ENCODE data around the gene EYS.

Gene EYS

DNA sequence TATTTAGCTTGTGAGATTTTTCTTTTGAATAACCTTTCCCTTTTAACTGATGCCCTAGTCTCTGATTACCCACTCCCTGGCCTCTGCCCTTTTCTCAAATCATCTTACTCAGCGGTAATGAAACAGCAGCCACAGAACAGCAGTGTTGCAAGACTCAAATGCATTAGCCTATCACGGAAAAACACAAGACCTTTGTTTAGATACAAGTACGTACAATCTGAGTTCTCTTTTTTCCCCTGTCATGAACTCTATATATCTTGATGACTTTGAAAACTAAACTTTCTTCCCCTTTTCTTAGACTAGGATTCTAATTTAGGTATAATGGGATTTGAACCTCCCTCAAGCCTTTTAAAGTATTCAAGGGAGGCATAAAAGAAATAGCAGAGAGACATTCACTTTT lies 1034.9 kb downstream of the EYS start:
- no peak for ATAC-seq
- TF ChIP-seq, protein P1, sequence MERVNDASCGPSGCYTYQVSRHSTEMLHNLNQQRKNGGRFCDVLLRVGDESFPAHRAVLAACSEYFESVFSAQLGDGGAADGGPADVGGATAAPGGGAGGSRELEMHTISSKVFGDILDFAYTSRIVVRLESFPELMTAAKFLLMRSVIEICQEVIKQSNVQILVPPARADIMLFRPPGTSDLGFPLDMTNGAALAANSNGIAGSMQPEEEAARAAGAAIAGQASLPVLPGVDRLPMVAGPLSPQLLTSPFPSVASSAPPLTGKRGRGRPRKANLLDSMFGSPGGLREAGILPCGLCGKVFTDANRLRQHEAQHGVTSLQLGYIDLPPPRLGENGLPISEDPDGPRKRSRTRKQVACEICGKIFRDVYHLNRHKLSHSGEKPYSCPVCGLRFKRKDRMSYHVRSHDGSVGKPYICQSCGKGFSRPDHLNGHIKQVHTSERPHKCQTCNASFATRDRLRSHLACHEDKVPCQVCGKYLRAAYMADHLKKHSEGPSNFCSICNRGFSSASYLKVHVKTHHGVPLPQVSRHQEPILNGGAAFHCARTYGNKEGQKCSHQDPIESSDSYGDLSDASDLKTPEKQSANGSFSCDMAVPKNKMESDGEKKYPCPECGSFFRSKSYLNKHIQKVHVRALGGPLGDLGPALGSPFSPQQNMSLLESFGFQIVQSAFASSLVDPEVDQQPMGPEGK (CRISPR knock-in tag; IDR thresholded peaks at IDR 0.05; ENCODE audit: borderline replicate concordance): no peak
- TF ChIP-seq, protein P2, sequence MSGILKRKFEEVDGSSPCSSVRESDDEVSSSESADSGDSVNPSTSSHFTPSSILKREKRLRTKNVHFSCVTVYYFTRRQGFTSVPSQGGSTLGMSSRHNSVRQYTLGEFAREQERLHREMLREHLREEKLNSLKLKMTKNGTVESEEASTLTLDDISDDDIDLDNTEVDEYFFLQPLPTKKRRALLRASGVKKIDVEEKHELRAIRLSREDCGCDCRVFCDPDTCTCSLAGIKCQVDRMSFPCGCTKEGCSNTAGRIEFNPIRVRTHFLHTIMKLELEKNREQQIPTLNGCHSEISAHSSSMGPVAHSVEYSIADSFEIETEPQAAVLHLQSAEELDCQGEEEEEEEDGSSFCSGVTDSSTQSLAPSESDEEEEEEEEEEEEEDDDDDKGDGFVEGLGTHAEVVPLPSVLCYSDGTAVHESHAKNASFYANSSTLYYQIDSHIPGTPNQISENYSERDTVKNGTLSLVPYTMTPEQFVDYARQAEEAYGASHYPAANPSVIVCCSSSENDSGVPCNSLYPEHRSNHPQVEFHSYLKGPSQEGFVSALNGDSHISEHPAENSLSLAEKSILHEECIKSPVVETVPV (CRISPR knock-in tag; IDR thresholded peaks at IDR 0.05): no peak
- TF ChIP-seq ESRRG (CRISPR knock-in tag; IDR thresholded peaks at IDR 0.05): no peak
- TF ChIP-seq ARNTL (CRISPR knock-in tag; IDR thresholded peaks at IDR 0.05; ENCODE audit: borderline replicate concordance, low read depth): no peak
- TF ChIP-seq CSDC2 (CRISPR knock-in tag; IDR thresholded peaks at IDR 0.05): no peak
- TF ChIP-seq ZNF8 (CRISPR knock-in tag; IDR thresholded peaks at IDR 0.05): no peak
- no peak for TF ChIP-seq TCF4 (CRISPR knock-in tag; IDR thresholded peaks at IDR 0.05; ENCODE audit: borderline replicate concordance)

DNA sequence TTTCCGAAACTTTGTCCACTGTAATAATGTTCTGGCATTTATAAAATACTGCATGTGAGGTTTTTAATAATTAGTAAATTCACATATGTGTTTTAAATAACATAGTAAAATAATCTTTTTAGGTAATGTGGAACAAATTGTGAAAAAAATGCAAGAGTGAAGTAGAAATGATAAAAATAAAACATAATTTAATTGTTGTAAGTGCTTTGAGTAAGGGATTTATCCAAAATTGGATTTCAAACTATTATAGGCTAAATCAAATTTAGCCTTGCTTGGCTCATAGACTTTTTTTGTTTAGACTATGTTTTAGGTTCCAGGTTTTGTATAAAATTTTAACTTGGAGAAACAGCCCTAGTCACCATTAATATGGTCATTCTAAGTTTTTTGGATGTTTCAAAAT lies 1041.9 kb downstream of the EYS start:
- no peak for ATAC-seq
- no peak for TF ChIP-seq ZFP30 (CRISPR knock-in tag; IDR thresholded peaks at IDR 0.05)
- no peak for TF ChIP-seq ESRRG (CRISPR knock-in tag; IDR thresholded peaks at IDR 0.05)
- peak; percentile 92 for TF ChIP-seq ISL1 (CRISPR knock-in tag; IDR thresholded peaks at IDR 0.05)

DNA sequence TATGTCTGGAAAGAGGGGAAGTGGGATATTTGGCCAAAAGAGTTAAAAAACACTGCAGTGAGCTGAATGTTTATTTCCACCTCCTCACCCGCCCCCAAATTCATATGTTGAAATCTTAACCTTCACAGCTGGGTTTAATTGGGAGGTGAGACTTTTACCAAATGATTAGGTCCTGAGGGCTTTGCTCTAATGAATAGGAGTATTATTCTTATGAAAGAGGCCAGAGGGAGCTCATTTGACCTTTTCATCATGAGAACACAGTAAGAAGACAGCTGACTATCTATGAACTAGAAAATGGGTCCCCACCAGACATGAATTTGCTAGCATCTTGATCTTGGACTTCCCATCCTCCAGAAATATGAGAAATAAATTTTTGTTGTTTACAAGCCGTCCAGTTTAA lies 1042.5 kb downstream of the EYS start:
- TF ChIP-seq, protein P3, sequence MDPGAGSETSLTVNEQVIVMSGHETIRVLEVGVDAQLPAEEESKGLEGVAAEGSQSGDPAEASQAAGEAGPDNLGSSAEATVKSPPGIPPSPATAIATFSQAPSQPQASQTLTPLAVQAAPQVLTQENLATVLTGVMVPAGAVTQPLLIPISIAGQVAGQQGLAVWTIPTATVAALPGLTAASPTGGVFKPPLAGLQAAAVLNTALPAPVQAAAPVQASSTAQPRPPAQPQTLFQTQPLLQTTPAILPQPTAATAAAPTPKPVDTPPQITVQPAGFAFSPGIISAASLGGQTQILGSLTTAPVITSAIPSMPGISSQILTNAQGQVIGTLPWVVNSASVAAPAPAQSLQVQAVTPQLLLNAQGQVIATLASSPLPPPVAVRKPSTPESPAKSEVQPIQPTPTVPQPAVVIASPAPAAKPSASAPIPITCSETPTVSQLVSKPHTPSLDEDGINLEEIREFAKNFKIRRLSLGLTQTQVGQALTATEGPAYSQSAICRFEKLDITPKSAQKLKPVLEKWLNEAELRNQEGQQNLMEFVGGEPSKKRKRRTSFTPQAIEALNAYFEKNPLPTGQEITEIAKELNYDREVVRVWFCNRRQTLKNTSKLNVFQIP (CRISPR knock-in tag; IDR thresholded peaks at IDR 0.05; ENCODE audit: borderline replicate concordance, low read depth): no peak
- TF ChIP-seq TCF4 (CRISPR knock-in tag; IDR thresholded peaks at IDR 0.05; ENCODE audit: borderline replicate concordance) (no peak), OSR1 (CRISPR knock-in tag; IDR thresholded peaks at IDR 0.05) (no peak), RARB (CRISPR knock-in tag; IDR thresholded peaks at IDR 0.05) (no peak), ARNTL (CRISPR knock-in tag; IDR thresholded peaks at IDR 0.05; ENCODE audit: borderline replicate concordance, low read depth) (no peak)
- no peak for ATAC-seq

DNA sequence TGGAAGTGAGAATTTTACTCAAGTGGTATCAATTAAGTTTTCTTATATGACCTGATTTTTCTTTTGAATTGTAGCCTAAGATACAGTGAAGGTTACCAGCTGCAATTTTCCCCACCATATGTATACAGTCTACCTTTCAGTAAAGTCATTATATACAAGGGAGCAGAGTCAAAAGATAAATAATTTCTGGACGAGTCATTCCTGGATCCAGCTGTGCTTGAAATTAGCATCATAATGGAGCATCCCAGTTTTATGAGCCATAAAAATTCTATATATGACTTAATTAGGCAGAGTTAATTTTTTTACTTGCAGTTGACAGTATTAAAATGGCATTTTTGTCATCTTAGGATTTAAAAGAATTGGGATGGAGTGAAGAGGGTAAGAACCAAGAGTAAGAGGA lies 1063.0 kb downstream of the EYS start:
- ATAC-seq: no peak
- TF ChIP-seq ISL1 (CRISPR knock-in tag; IDR thresholded peaks at IDR 0.05) (no peak), CSDC2 (CRISPR knock-in tag; IDR thresholded peaks at IDR 0.05) (no peak), ZNF565 (CRISPR knock-in tag; conservative IDR thresholded peaks at IDR 0.05; ENCODE audit: low read depth) (no peak), ZFP30 (CRISPR knock-in tag; IDR thresholded peaks at IDR 0.05) (no peak), TOX (CRISPR knock-in tag; IDR thresholded peaks at IDR 0.05; ENCODE audit: borderline replicate concordance) (no peak)
- TF ChIP-seq, protein P2 (CRISPR knock-in tag; IDR thresholded peaks at IDR 0.05): no peak
- TF ChIP-seq, protein P4, sequence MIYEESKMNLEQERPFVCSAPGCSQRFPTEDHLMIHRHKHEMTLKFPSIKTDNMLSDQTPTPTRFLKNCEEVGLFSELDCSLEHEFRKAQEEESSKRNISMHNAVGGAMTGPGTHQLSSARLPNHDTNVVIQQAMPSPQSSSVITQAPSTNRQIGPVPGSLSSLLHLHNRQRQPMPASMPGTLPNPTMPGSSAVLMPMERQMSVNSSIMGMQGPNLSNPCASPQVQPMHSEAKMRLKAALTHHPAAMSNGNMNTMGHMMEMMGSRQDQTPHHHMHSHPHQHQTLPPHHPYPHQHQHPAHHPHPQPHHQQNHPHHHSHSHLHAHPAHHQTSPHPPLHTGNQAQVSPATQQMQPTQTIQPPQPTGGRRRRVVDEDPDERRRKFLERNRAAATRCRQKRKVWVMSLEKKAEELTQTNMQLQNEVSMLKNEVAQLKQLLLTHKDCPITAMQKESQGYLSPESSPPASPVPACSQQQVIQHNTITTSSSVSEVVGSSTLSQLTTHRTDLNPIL (CRISPR knock-in tag; IDR thresholded peaks at IDR 0.05; ENCODE audit: low read depth): no peak

DNA sequence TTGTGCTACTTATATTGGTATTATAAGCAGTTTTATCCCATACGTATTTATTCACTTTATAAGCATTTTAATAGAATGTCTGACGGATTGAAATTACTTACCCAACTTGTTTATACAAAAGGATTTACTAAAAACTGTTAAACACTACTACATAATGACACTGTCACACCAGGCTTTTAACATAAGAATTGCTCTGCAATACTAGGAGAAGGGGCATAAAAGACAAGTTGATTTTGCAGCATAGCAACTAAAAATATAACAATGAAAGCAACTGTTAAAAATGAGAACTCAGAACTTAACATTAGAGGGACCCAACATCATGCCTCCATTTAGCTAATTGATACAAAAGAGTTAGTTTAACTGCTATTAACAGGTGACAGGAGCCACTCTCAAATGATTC lies 1076.1 kb downstream of the EYS start:
- ATAC-seq: no peak

More for the DNA sequence above, 1076.1 kb downstream of the EYS start:
- TF ChIP-seq ZFP30 (CRISPR knock-in tag; IDR thresholded peaks at IDR 0.05) (no peak), ZNF8 (CRISPR knock-in tag; IDR thresholded peaks at IDR 0.05) (no peak), ESRRG (CRISPR knock-in tag; IDR thresholded peaks at IDR 0.05) (no peak), ISL1 (CRISPR knock-in tag; IDR thresholded peaks at IDR 0.05) (no peak), ZNF565 (CRISPR knock-in tag; conservative IDR thresholded peaks at IDR 0.05; ENCODE audit: low read depth) (no peak), RARB (CRISPR knock-in tag; IDR thresholded peaks at IDR 0.05) (no peak), ZNF70 (CRISPR knock-in tag; IDR thresholded peaks at IDR 0.05) (no peak), TCF4 (CRISPR knock-in tag; IDR thresholded peaks at IDR 0.05; ENCODE audit: borderline replicate concordance) (no peak)
- TF ChIP-seq, protein P5, sequence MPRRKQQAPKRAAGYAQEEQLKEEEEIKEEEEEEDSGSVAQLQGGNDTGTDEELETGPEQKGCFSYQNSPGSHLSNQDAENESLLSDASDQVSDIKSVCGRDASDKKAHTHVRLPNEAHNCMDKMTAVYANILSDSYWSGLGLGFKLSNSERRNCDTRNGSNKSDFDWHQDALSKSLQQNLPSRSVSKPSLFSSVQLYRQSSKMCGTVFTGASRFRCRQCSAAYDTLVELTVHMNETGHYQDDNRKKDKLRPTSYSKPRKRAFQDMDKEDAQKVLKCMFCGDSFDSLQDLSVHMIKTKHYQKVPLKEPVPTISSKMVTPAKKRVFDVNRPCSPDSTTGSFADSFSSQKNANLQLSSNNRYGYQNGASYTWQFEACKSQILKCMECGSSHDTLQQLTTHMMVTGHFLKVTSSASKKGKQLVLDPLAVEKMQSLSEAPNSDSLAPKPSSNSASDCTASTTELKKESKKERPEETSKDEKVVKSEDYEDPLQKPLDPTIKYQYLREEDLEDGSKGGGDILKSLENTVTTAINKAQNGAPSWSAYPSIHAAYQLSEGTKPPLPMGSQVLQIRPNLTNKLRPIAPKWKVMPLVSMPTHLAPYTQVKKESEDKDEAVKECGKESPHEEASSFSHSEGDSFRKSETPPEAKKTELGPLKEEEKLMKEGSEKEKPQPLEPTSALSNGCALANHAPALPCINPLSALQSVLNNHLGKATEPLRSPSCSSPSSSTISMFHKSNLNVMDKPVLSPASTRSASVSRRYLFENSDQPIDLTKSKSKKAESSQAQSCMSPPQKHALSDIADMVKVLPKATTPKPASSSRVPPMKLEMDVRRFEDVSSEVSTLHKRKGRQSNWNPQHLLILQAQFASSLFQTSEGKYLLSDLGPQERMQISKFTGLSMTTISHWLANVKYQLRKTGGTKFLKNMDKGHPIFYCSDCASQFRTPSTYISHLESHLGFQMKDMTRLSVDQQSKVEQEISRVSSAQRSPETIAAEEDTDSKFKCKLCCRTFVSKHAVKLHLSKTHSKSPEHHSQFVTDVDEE (CRISPR knock-in tag; IDR thresholded peaks at IDR 0.05): no peak
- TF ChIP-seq, protein P3 (CRISPR knock-in tag; IDR thresholded peaks at IDR 0.05; ENCODE audit: borderline replicate concordance, low read depth): no peak

Data from SK-N-SH treated with all-trans-retinoic acid at 6 μM for 48 hours (cell line).